Activated T-cell treated with anti-CD3 and anti-CD28 coated beads, Interleukin-2, amount 50 U/mL, for 24 hours (primary cell): ENCODE measurements around the gene TLCD1.

Source experiments
- DNase-seq: peaks from one replicate; pipeline ENCODE4 v3.0.0-alpha.2; 2020
- H3K27ac Mint-ChIP-seq: 2 replicates; pipeline ENCODE4 v1.8.0; 2020; ENCODE audit warnings: mild to moderate bottlenecking, mixed read lengths
- H3K27me3 Mint-ChIP-seq: 2 replicates; pipeline ENCODE4 v1.8.0; 2020; ENCODE audit warnings: mixed read lengths
- H3K36me3 Mint-ChIP-seq: 2 replicates; pipeline ENCODE4 v1.8.0; 2020; ENCODE audit warnings: low read depth, mixed read lengths
- H3K4me1 Mint-ChIP-seq: 2 replicates; pipeline ENCODE4 v1.8.0; 2020; ENCODE audit warnings: low read depth, mixed read lengths
- H3K4me3 Mint-ChIP-seq: 2 replicates; pipeline ENCODE4 v1.8.0; 2020; ENCODE audit warnings: mild to moderate bottlenecking, moderate library complexity, mixed read lengths
- H3K9me3 Mint-ChIP-seq: 2 replicates; pipeline ENCODE4 v1.8.0; 2020; ENCODE audit warnings: mixed read lengths

TLCD1 gene

GRCh38 chr17:28675490-28675889 is 50.5 kb downstream of the TLCD1 start:
- no peak overlapping the region for H3K27ac Mint-ChIP-seq
- peaks cover 95% of the 10 kb centered on the region for H3K36me3 Mint-ChIP-seq
- H3K4me1 Mint-ChIP-seq, result no peaks in the 10 kb centered on the region
- no peaks in the 10 kb centered on the region for H3K9me3 Mint-ChIP-seq
- H3K27me3 Mint-ChIP-seq, result no peaks in the 10 kb centered on the region
- DNase-seq, result no peak
- no peak overlapping the region for H3K4me3 Mint-ChIP-seq
